ENCODE results near the gene CPSF4L. TPM values are rescaled to one million over a fixed set of nuclear protein-coding genes. Genes with fewer than 3 reads are reported as not detected.
A peak's percentile ranks its signal among the peaks of the same experiment; 100 is the strongest.

CPSF4L gene
- total and polyA plus RNA-seq, 2 of the 13 experiments (the other 11 are each of a cell fraction or from before 2014, with no cell fraction given) = 0.73 to 1.6 TPM

GRCh38 chr17:73278465-73279453, 17.1 kb upstream of the CPSF4L start (continued):
- TF ChIP-seq TAF15 (IDR thresholded peaks at IDR 0.05; ENCODE audit: low read depth, low read length, poor library complexity, severe bottlenecking) (no peak), MED1 (CRISPR knock-in tag; IDR thresholded peaks at IDR 0.05) (no peak), RNF2 (conservative IDR thresholded peaks at IDR 0.05; ENCODE audit: low read depth) (no peak), ZNF136 (CRISPR knock-in tag; IDR thresholded peaks at IDR 0.05; ENCODE audit: low read depth) (0 out of 2 replicates have a peak, but pooled peaks have one; percentile 27), AKNA (CRISPR knock-in tag; IDR thresholded peaks at IDR 0.05; ENCODE audit: borderline replicate concordance) (no peak), ZNF788 (CRISPR knock-in tag; IDR thresholded peaks at IDR 0.05; ENCODE audit: borderline replicate concordance) (no peak), RFX5 (IDR thresholded peaks at IDR 0.05; ENCODE audit: low read depth, low read length) (no peak), KAT7 (CRISPR knock-in tag; IDR thresholded peaks at IDR 0.05; ENCODE audit: borderline replicate concordance) (no peak), NFYC (CRISPR knock-in tag; IDR thresholded peaks at IDR 0.05) (no peak), ZMYM3 (CRISPR knock-in tag; IDR thresholded peaks at IDR 0.05) (peak; percentile 91), SMAD1 (CRISPR knock-in tag; IDR thresholded peaks at IDR 0.05; ENCODE audit: borderline replicate concordance, low read depth) (no peak), RAD21 (CRISPR knock-in tag; IDR thresholded peaks at IDR 0.05) (no peak), ATM (IDR thresholded peaks at IDR 0.05; ENCODE audit: borderline replicate concordance) (no peak), ZSCAN29 (CRISPR knock-in tag; conservative IDR thresholded peaks at IDR 0.05) (no peak), ZNF362 (CRISPR knock-in tag; IDR thresholded peaks at IDR 0.05; ENCODE audit: borderline replicate concordance) (no peak), ZNF263 (CRISPR knock-in tag; IDR thresholded peaks at IDR 0.05) (no peak), ZUFSP (CRISPR knock-in tag; IDR thresholded peaks at IDR 0.05; ENCODE audit: borderline replicate concordance) (no peak), CC2D1A (CRISPR knock-in tag; IDR thresholded peaks at IDR 0.05) (no peak), TMF1 (CRISPR knock-in tag; IDR thresholded peaks at IDR 0.05; ENCODE audit: low read depth) (no peak)

Data from HepG2 (cell line).